GM12878 (cell line): Measurements from ENCODE around the gene RALGAPB. TPM values are rescaled to one million over a fixed set of nuclear protein-coding genes. Genes with fewer than 3 reads are reported as not detected.

ENCODE experiments used
- ATAC-seq: fragments of 200-7000 bp; cut with Tn5 transposase; 3 replicates; pipeline ENCODE4 v1.9.1; 2020; ENCODE audit warnings: mild to moderate bottlenecking, moderate library complexity
- BruUV-seq: library from RNA; stranded (reverse); fragments of 400-500 nt; replicated peaks from 2 replicates; lab custom pipeline; 2021; lab: Mats Ljungman, UMichigan
- CTCF ChIA-PET: fragments of 300-600 bp; sonication (Branson Sonifier 250); formaldehyde crosslinking; extraction: SDS; loops from one replicate; lab custom pipeline; 2021; ENCODE audit warnings: inconsistent platforms; lab: Yijun Ruan, JAX
- POLR2A ChIA-PET: fragments of 350-600 bp; formaldehyde crosslinking; extraction: SDS; loops from one replicate; lab custom pipeline; 2021; ENCODE audit warnings: inconsistent platforms; lab: Charles Lee
- RAD21 ChIA-PET: fragments of 300-600 bp; sonication (Branson Sonifier 250); formaldehyde crosslinking; loops from one replicate; lab custom pipeline; 2023; ENCODE audit warnings: antibody characterized with exemption; ENCODE audit not compliant: unreplicated experiment; lab: Charles Lee
- SMC1A ChIA-PET: fragments of 300-600 bp; sonication (Branson Sonifier 250); formaldehyde crosslinking; loops from one replicate; lab custom pipeline; 2023; ENCODE audit not compliant: unreplicated experiment, uncharacterized antibody; lab: Charles Lee
- DNase-seq: peaks from one replicate; pipeline ENCODE4 v3.0.0-alpha.2; 2011; ENCODE audit warnings: low read depth, low spot score
- FAIRE-seq: peaks from 3 replicates; lab custom pipeline; 2011; peaks lifted over from hg19 to GRCh38; lab: Jason Lieb, UNC
- H2AFZ ChIP-seq: 2 replicates; pipeline ENCODE4 v1.6.0; 2011; ENCODE audit warnings: low read depth, low read length, control low read depth; ENCODE audit not compliant: control insufficient read depth
- H3K27ac ChIP-seq: 2 replicates; pipeline ENCODE4 v1.5.1; 2011; ENCODE audit warnings: control low read depth; ENCODE audit not compliant: control insufficient read depth, insufficient read depth
- H3K27me3 ChIP-seq, 2 experiments: replicated peaks in 1 of 2; 2 replicates each; pipeline versions ENCODE4 v1.6.0 to v1.6.1; 2011; ENCODE audit warnings: low read length in 1 of 2; ENCODE audit not compliant: control insufficient read depth in 2 of 2, insufficient read depth in 2 of 2
- H3K36me3 ChIP-seq, 2 experiments: 2 replicates each; pipeline ENCODE4 v1.5.1; 2011; ENCODE audit warnings: low read length in 1 of 2; ENCODE audit not compliant: control insufficient read depth in 2 of 2, insufficient read depth in 2 of 2
- H3K4me1 ChIP-seq: 2 replicates; pipeline ENCODE4 v1.6.1; 2011; ENCODE audit warnings: mild to moderate bottlenecking, low read length, moderate library complexity, mixed read lengths; ENCODE audit not compliant: control insufficient read depth, insufficient read depth
- H3K4me2 ChIP-seq: 2 replicates; pipeline ENCODE4 v1.6.0; 2011; ENCODE audit warnings: control low read depth; ENCODE audit not compliant: control insufficient read depth, insufficient read depth
- H3K4me3 ChIP-seq: fragments of 200-600 bp; sonication (generic); 2 replicates; pipeline ENCODE4 v1.5.1; 2016
- H3K79me2 ChIP-seq: 2 replicates; pipeline ENCODE4 v1.6.0; 2011; ENCODE audit warnings: low read length; ENCODE audit not compliant: control insufficient read depth, insufficient read depth
- H3K9ac ChIP-seq: 2 replicates; pipeline ENCODE4 v1.8.0; 2011; ENCODE audit warnings: low read length, control low read depth, mixed read lengths; ENCODE audit not compliant: control insufficient read depth, insufficient read depth
- H3K9me3 ChIP-seq: replicated peaks from 3 replicates; pipeline ENCODE4 v1.5.1; 2011; ENCODE audit warnings: mild to moderate bottlenecking, low read length; ENCODE audit not compliant: control insufficient read depth, insufficient read depth
- H4K20me1 ChIP-seq: 2 replicates; pipeline ENCODE4 v1.6.0; 2011; ENCODE audit not compliant: control insufficient read depth, insufficient read depth
- BMI1 ChIP-seq: fragments of 450-650 bp; IDR thresholded peaks from 2 replicates; pipeline ENCODE4 v1.6.1; 2016; ENCODE audit warnings: mild to moderate bottlenecking, moderate library complexity, borderline replicate concordance
- CBFB ChIP-seq: IDR thresholded peaks from 2 replicates; pipeline ENCODE4 v1.6.1; 2016; ENCODE audit warnings: antibody characterized with exemption, low read depth
- ETV6 ChIP-seq, 2 experiments: fragments of 450-650 bp in 1 of 2; IDR thresholded peaks in 1 of 2; conservative IDR thresholded peaks in 1 of 2; 2 replicates each; pipeline ENCODE4 v1.6.1; 2014; ENCODE audit warnings: antibody characterized with exemption in 1 of 2, borderline replicate concordance in 1 of 2, low read depth in 1 of 2, mild to moderate bottlenecking in 1 of 2, moderate library complexity in 1 of 2
- NFYA ChIP-seq: IDR thresholded peaks from 2 replicates; pipeline ENCODE4 v1.6.1; 2011; ENCODE audit warnings: low read depth, mild to moderate bottlenecking, low read length, improper control_type of control experiment, borderline replicate concordance
- NR2C1 ChIP-seq: fragments of 450-650 bp; IDR thresholded peaks from 2 replicates; pipeline ENCODE4 v1.6.1; 2017; ENCODE audit warnings: antibody characterized with exemption, mild to moderate bottlenecking, moderate library complexity
- PML ChIP-seq: IDR thresholded peaks from 2 replicates; pipeline ENCODE4 v1.6.1; 2012; ENCODE audit warnings: low read length, inconsistent platforms
- POLR2A ChIP-seq: IDR thresholded peaks from 2 replicates; pipeline ENCODE4 v1.6.1; 2011; ENCODE audit warnings: low read depth, mild to moderate bottlenecking, low read length
- YBX1 ChIP-seq: fragments of 450-650 bp; IDR thresholded peaks from 2 replicates; pipeline ENCODE4 v1.6.1; 2016; ENCODE audit warnings: antibody characterized with exemption
- ZBTB33 ChIP-seq: fragments of 450-650 bp; IDR thresholded peaks from 2 replicates; pipeline ENCODE4 v1.6.1; 2017; ENCODE audit warnings: mild to moderate bottlenecking
- ZNF384 ChIP-seq: IDR thresholded peaks from 2 replicates; pipeline ENCODE4 v1.6.1; 2012; ENCODE audit warnings: low read depth, mild to moderate bottlenecking, low read length, improper control_type of control experiment, borderline replicate concordance
- ZNF687 ChIP-seq: fragments of 450-650 bp; IDR thresholded peaks from 2 replicates; pipeline ENCODE4 v1.6.1; 2017; ENCODE audit warnings: mild to moderate bottlenecking, moderate library complexity
- in situ Hi-C: fragments of 300-500 bp; cut with MboI; formaldehyde crosslinking; loops from 9 replicates; pipeline ENCODE4 v1.14.3; 2018; ENCODE audit warnings: mixed read lengths
- intact Hi-C: fragments of 100-400 bp; cut with micrococcal nuclease; formaldehyde crosslinking; loops from one replicate; pipeline ENCODE4 v1.14.2; 2022; ENCODE audit not compliant: unreplicated experiment
- polyA plus RNA-seq, 11 experiments: library from polyadenylated mRNA; depleted of rRNA in 4 of 11; unstranded in 6 of 11; stranded (reverse) in 5 of 11; fragments of >200 nt; fragmentation: Nextera tagmentation in 4 of 11; fragmentation: Illumina TruSeq in 1 of 11; extraction: Ambion mirVana in 4 of 11; extraction: Trizol in 1 of 11; gene quantifications; 1 replicate in 1 of 11; 2 replicates in 10 of 11; pipeline versions ENCODE4 v1.2.1 to v1.2.3, GENCODE V29; 2011 to 2016; ENCODE audit warnings: inconsistent platforms in 2 of 11, missing spikeins in 2 of 11, low read depth in 1 of 11
- total RNA-seq, 4 experiments: library from RNA; depleted of rRNA in 3 of 4; stranded (reverse); fragments of >200 nt in 3 of 4; fragmentation: Illumina TruSeq in 1 of 4; extraction: Trizol in 1 of 4; gene quantifications; 2 replicates each; pipeline versions ENCODE4 v1.2.1 to v1.2.3, GENCODE V29; 2013 to 2021

The RALGAPB gene
- total and polyA plus RNA-seq, 10 of the 15 experiments (the other 5 are each of a cell fraction or from before 2014, with no cell fraction given): 3.7 to 23.2 (median 15.5) TPM

GRCh38 chr20:38625896-38626295 is 153.3 kb downstream of the RALGAPB start:
- Histone ChIP-seq H3K27ac (no peak overlapping the region), H3K36me3 (no peaks in the 10 kb centered on the region), H3K9ac (no peak overlapping the region), H3K79me2 (no peaks in the 10 kb centered on the region), H3K4me1 (no peaks in the 10 kb centered on the region), H3K4me2 (no peak overlapping the region), H4K20me1 (no peaks in the 10 kb centered on the region), H3K4me3 (no peak overlapping the region), H3K27me3 (no peaks in the 10 kb centered on the region), H3K9me3 (no peaks in the 10 kb centered on the region), H2AFZ (no peak overlapping the region)
- TF ChIP-seq ZNF384 (no peak), YBX1 (no peak), BMI1 (no peak), ZBTB33 (no peak), CBFB (no peak), NR2C1 (no peak), PML (no peak), POLR2A (no peak), NFYA (no peak), ZNF687 (no peak), ETV6 (conservative IDR thresholded peaks at IDR 0.05 in 1 of 2, IDR thresholded peaks at IDR 0.05 in 1 of 2; ENCODE audit: borderline replicate concordance in 1 of 2, low read depth in 1 of 2) (no peak)
- intact Hi-C loops: no loop called here
- RAD21 ChIA-PET: no interaction called here
- DNase-seq: no peak
- in situ Hi-C loops: no loop called here
- ATAC-seq: no peak
- SMC1A ChIA-PET: no interaction called here
- CTCF ChIA-PET: no interaction called here
- no TSS peak for BruUV-seq
- POLR2A ChIA-PET: no interaction called here
- FAIRE-seq: no peak
